T-helper 1 cell treated with Interleukin-12 subunit alpha and Interleukin-12 subunit beta and Interleukin-4 antibody, amounts not matched to agents 30 μg/mL and 1 μg/mL, for 36 hours (primary cell): ENCODE results near the gene PXN.

ENCODE experiments used
- H3K27ac Mint-ChIP-seq: one replicate; pipeline ENCODE4 v1.8.0; 2021; ENCODE audit warnings: mild to moderate bottlenecking, mixed read lengths
- H3K27me3 Mint-ChIP-seq: one replicate; pipeline ENCODE4 v1.8.0; 2021; ENCODE audit warnings: low read depth, mixed read lengths
- H3K36me3 Mint-ChIP-seq: one replicate; pipeline ENCODE4 v1.8.0; 2021; ENCODE audit warnings: low read depth, mixed read lengths
- H3K4me1 Mint-ChIP-seq: one replicate; pipeline ENCODE4 v1.8.0; 2021; ENCODE audit warnings: low read depth, mixed read lengths
- H3K4me3 Mint-ChIP-seq: one replicate; pipeline ENCODE4 v1.8.0; 2021; ENCODE audit warnings: mild to moderate bottlenecking, moderate library complexity, mixed read lengths
- H3K9me3 Mint-ChIP-seq: one replicate; pipeline ENCODE4 v1.8.0; 2021; ENCODE audit warnings: mixed read lengths

Gene PXN

GRCh38 chr12:120175537-120175936, 90.0 kb downstream of the PXN start:
- Mint-ChIP-seq H3K4me1 (peaks cover 2% of the 10 kb centered on the region), H3K36me3 (peaks cover 41% of the 10 kb centered on the region), H3K9me3 (no peaks in the 10 kb centered on the region), H3K27ac (no peak overlapping the region), H3K4me3 (no peak overlapping the region), H3K27me3 (no peaks in the 10 kb centered on the region)

- no peaks in the 10 kb centered on the region for H3K9me3 Mint-ChIP-seq
- H3K4me1 Mint-ChIP-seq, result peaks cover 2% of the 10 kb centered on the region
- H3K27ac Mint-ChIP-seq, result no peak overlapping the region
- H3K36me3 Mint-ChIP-seq, result peaks cover 43% of the 10 kb centered on the region
- H3K4me3 Mint-ChIP-seq, result no peak overlapping the region
- H3K27me3 Mint-ChIP-seq, result no peaks in the 10 kb centered on the region
Measured at GRCh38 chr12:120175062-120175461, 90.5 kb downstream of the PXN start.

- Mint-ChIP-seq H3K36me3 (peaks cover 44% of the 10 kb centered on the region), H3K4me1 (peaks cover 2% of the 10 kb centered on the region), H3K4me3 (no peak overlapping the region), H3K27ac (no peak overlapping the region), H3K9me3 (no peaks in the 10 kb centered on the region), H3K27me3 (no peaks in the 10 kb centered on the region)
Measured at GRCh38 chr12:120172053-120172452, 93.5 kb downstream of the PXN start.

GRCh38 chr12:120170631-120171030, 94.9 kb downstream of the PXN start:
- H3K9me3 Mint-ChIP-seq, result no peaks in the 10 kb centered on the region
- H3K4me1 Mint-ChIP-seq, result peaks cover 2% of the 10 kb centered on the region
- H3K27me3 Mint-ChIP-seq, result no peaks in the 10 kb centered on the region
- peaks cover 41% of the 10 kb centered on the region for H3K36me3 Mint-ChIP-seq
- no peak overlapping the region for H3K4me3 Mint-ChIP-seq
- no peak overlapping the region for H3K27ac Mint-ChIP-seq

GRCh38 chr12:120169946-120170345, 95.6 kb downstream of the PXN start:
- Mint-ChIP-seq H3K4me3 (no peak overlapping the region), H3K36me3 (peaks cover 41% of the 10 kb centered on the region), H3K9me3 (no peaks in the 10 kb centered on the region), H3K4me1 (peaks cover 2% of the 10 kb centered on the region), H3K27me3 (no peaks in the 10 kb centered on the region), H3K27ac (no peak overlapping the region)

- Mint-ChIP-seq H3K4me3 (no peak overlapping the region), H3K9me3 (no peaks in the 10 kb centered on the region), H3K36me3 (peaks cover 36% of the 10 kb centered on the region), H3K27ac (no peak overlapping the region), H3K27me3 (no peaks in the 10 kb centered on the region), H3K4me1 (no peaks in the 10 kb centered on the region)
Measured at GRCh38 chr12:120168337-120168736, 97.2 kb downstream of the PXN start.

- H3K4me3 Mint-ChIP-seq, result no peak overlapping the region
- H3K36me3 Mint-ChIP-seq, result peaks cover 34% of the 10 kb centered on the region
- H3K4me1 Mint-ChIP-seq, result no peaks in the 10 kb centered on the region
- no peaks in the 10 kb centered on the region for H3K9me3 Mint-ChIP-seq
- H3K27ac Mint-ChIP-seq, result no peak overlapping the region
- H3K27me3 Mint-ChIP-seq, result no peaks in the 10 kb centered on the region
Measured at GRCh38 chr12:120167529-120168095, 97.9 kb downstream of the PXN start.

- Mint-ChIP-seq H3K36me3 (peaks cover 50% of the 10 kb centered on the region), H3K4me1 (no peaks in the 10 kb centered on the region), H3K27ac (no peak overlapping the region), H3K27me3 (no peaks in the 10 kb centered on the region), H3K4me3 (no peak overlapping the region), H3K9me3 (no peaks in the 10 kb centered on the region)
Measured at GRCh38 chr12:120164293-120164692, 101.2 kb downstream of the PXN start.

- Mint-ChIP-seq H3K27me3 (no peaks in the 10 kb centered on the region), H3K9me3 (no peaks in the 10 kb centered on the region), H3K36me3 (peaks cover 45% of the 10 kb centered on the region), H3K4me1 (no peaks in the 10 kb centered on the region), H3K4me3 (no peak overlapping the region), H3K27ac (no peak overlapping the region)
Measured at GRCh38 chr12:120162763-120163162, 102.8 kb downstream of the PXN start.

- Mint-ChIP-seq H3K4me3 (no peak overlapping the region), H3K36me3 (peaks cover 48% of the 10 kb centered on the region), H3K9me3 (no peaks in the 10 kb centered on the region), H3K4me1 (peaks cover 3% of the 10 kb centered on the region), H3K27me3 (no peaks in the 10 kb centered on the region), H3K27ac (no peak overlapping the region)
Measured at GRCh38 chr12:120161852-120162251, 103.7 kb downstream of the PXN start.
